Measurements from ENCODE around the gene CDKN2AIP.

GRCh38 chr4:183443655-183444213 lies 702 bp upstream of the CDKN2AIP start:
- TF ChIP-seq CTCF (IDR thresholded peaks at IDR 0.05 in 8 of 11, conservative IDR thresholded peaks at IDR 0.05 in 3 of 11) (peak in 1 of 11 experiments; percentile 10), POLR2A (IDR thresholded peaks at IDR 0.05) (no peak)

Measured in spleen (tissue), 7 donors.